Measurements from ENCODE around the gene VANGL1.

Gene VANGL1

GRCh38 chr1:115723756-115724155, 82.0 kb downstream of the VANGL1 start:
- no peaks in the 10 kb centered on the region for H3K27me3 ChIP-seq (ENCODE audit: insufficient read depth, poor library complexity, severe bottlenecking)
- DNase-seq (ENCODE audit: low read depth in 1 of 2, low spot score in 1 of 2) = no peak
- no peak overlapping the region for H3K27ac ChIP-seq (replicated peaks)
- no peak overlapping the region for H3K4me3 ChIP-seq (replicated peaks; ENCODE audit: insufficient read depth, low read length)
- no peak for TF ChIP-seq SPI1 (IDR thresholded peaks at IDR 0.05; ENCODE audit: borderline replicate concordance, low read depth)
- TF ChIP-seq GABPA (IDR thresholded peaks at IDR 0.05; ENCODE audit: low read depth) = no peak
- no peak for TF ChIP-seq POLR2AphosphoS5 (IDR thresholded peaks at IDR 0.05; ENCODE audit: low read depth)

- TF ChIP-seq CTCF (IDR thresholded peaks at IDR 0.05; ENCODE audit: insufficient read depth, low read length) (no peak), SPI1 (IDR thresholded peaks at IDR 0.05; ENCODE audit: borderline replicate concordance, low read depth) (no peak), REST (IDR thresholded peaks at IDR 0.05; ENCODE audit: insufficient replicate concordance, low read depth) (no peak), GABPA (IDR thresholded peaks at IDR 0.05; ENCODE audit: low read depth) (no peak), POLR2AphosphoS5 (IDR thresholded peaks at IDR 0.05; ENCODE audit: low read depth) (no peak)
- no peak for DNase-seq (ENCODE audit: low read depth in 1 of 2, low spot score in 1 of 2)
- Histone ChIP-seq H3K27me3 (ENCODE audit: insufficient read depth, poor library complexity, severe bottlenecking) (no peaks in the 10 kb centered on the region), H3K27ac (replicated peaks) (no peak overlapping the region), H3K4me3 (replicated peaks; ENCODE audit: insufficient read depth, low read length) (no peak overlapping the region)
These were observed 83.8 kb downstream of the VANGL1 start for GRCh38 chr1:115725600-115725999.

DNA sequence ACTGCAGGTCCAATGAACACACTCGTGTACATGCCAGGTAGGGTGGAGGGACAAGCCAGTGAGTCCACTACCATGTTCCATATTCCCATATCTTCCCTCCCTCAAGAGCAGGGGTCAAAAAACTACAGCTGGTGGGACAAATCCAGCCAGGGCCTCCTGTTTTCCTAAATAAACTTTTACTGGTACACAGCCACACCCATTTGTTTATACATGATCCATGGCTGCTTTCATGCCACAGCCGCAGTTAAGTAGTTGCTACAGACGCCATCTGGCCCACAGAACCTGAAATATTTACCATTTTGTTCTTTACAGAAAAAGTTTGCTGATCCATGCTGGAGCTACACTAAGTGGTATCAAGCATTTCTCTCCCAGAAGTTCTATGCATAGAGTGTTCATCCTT, 84.4 kb downstream of the VANGL1 start:
- TF ChIP-seq CTCF (IDR thresholded peaks at IDR 0.05; ENCODE audit: insufficient read depth, low read length) (no peak), SPI1 (IDR thresholded peaks at IDR 0.05; ENCODE audit: borderline replicate concordance, low read depth) (no peak)
- Histone ChIP-seq H3K27ac (replicated peaks) (no peak overlapping the region), H3K4me3 (replicated peaks; ENCODE audit: insufficient read depth, low read length) (no peak overlapping the region), H3K27me3 (ENCODE audit: insufficient read depth, poor library complexity, severe bottlenecking) (no peaks in the 10 kb centered on the region)
- no peak for DNase-seq (ENCODE audit: low read depth in 1 of 2, low spot score in 1 of 2)

DNA sequence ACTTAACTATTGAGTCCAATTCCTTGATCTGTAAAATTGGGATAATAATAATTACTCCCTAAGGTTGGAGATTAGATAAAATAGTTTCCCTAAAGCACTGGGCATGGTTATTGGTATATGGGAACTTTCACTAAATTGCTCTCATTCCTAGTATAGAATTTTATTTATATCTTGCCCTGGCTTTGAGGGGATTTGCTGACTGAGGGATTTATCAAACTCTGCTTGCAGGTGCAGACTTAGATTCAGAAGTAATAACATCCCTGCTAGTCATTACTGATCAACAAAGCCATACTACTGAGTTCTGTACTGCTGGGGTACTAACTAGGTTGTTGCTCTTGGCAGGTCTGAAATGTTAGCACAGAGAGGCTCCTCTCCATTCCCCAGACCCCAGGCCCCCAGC, 84.8 kb downstream of the VANGL1 start:
- TF ChIP-seq POLR2AphosphoS5 (IDR thresholded peaks at IDR 0.05; ENCODE audit: low read depth) = no peak
- no peak for TF ChIP-seq CTCF (IDR thresholded peaks at IDR 0.05; ENCODE audit: insufficient read depth, low read length)
- TF ChIP-seq REST (IDR thresholded peaks at IDR 0.05; ENCODE audit: insufficient replicate concordance, low read depth) = no peak
- no peak for TF ChIP-seq SPI1 (IDR thresholded peaks at IDR 0.05; ENCODE audit: borderline replicate concordance, low read depth)
- no peak for TF ChIP-seq GABPA (IDR thresholded peaks at IDR 0.05; ENCODE audit: low read depth)
- Histone ChIP-seq H3K27ac (replicated peaks) (no peak overlapping the region), H3K27me3 (ENCODE audit: insufficient read depth, poor library complexity, severe bottlenecking) (no peaks in the 10 kb centered on the region), H3K4me3 (replicated peaks; ENCODE audit: insufficient read depth, low read length) (no peak overlapping the region)
- DNase-seq (ENCODE audit: low read depth in 1 of 2, low spot score in 1 of 2) = no peak
